BE2C (cell line): Measurements from ENCODE around the gene CD320.
A peak's percentile ranks its signal among the peaks of the same experiment; 100 is the strongest.

ENCODE experiments used
- DNase-seq: peaks from one replicate; pipeline ENCODE4 v3.0.0-alpha.2; 2020
- H3K27me3 ChIP-seq: fragments of 250-450 bp; sonication (Bioruptor Pico); 2 replicates; pipeline ENCODE4 v1.5.1; 2020; ENCODE audit warnings: mild to moderate bottlenecking
- H3K36me3 ChIP-seq: fragments of 250-450 bp; sonication (Bioruptor Pico); 2 replicates; pipeline ENCODE4 v1.5.1; 2020; ENCODE audit warnings: mild to moderate bottlenecking
- H3K4me1 ChIP-seq: fragments of 250-450 bp; sonication (Bioruptor Pico); 2 replicates; pipeline ENCODE4 v1.5.1; 2020
- H3K4me3 ChIP-seq: 2 replicates; pipeline ENCODE4 v1.5.1; 2011; ENCODE audit warnings: low read depth, low read length
- H3K9me3 ChIP-seq: fragments of 250-450 bp; sonication (Bioruptor Pico); 2 replicates; pipeline ENCODE4 v1.5.1; 2020
- TF ChIP-seq, protein P1 (sequence below): IDR thresholded peaks from 2 replicates; pipeline ENCODE4 v1.5.1; 2012; ENCODE audit warnings: mild to moderate bottlenecking, low read depth, low read length

CD320 gene

GRCh38 chr19:8337728-8338127 lies 29.6 kb upstream of the CD320 start:
- no peaks in the 10 kb centered on the region for H3K4me1 ChIP-seq
- H3K36me3 ChIP-seq = no peaks in the 10 kb centered on the region
- H3K27me3 ChIP-seq = peaks cover 86% of the 10 kb centered on the region
- 0 out of 2 replicates have a peak, but pooled peaks cover 5% of the 10 kb centered on the region for H3K9me3 ChIP-seq
- no peak overlapping the region for H3K4me3 ChIP-seq
- DNase-seq = no peak
- TF ChIP-seq, protein P1, sequence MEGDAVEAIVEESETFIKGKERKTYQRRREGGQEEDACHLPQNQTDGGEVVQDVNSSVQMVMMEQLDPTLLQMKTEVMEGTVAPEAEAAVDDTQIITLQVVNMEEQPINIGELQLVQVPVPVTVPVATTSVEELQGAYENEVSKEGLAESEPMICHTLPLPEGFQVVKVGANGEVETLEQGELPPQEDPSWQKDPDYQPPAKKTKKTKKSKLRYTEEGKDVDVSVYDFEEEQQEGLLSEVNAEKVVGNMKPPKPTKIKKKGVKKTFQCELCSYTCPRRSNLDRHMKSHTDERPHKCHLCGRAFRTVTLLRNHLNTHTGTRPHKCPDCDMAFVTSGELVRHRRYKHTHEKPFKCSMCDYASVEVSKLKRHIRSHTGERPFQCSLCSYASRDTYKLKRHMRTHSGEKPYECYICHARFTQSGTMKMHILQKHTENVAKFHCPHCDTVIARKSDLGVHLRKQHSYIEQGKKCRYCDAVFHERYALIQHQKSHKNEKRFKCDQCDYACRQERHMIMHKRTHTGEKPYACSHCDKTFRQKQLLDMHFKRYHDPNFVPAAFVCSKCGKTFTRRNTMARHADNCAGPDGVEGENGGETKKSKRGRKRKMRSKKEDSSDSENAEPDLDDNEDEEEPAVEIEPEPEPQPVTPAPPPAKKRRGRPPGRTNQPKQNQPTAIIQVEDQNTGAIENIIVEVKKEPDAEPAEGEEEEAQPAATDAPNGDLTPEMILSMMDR = no peak

- H3K27me3 ChIP-seq = peaks cover 75% of the 10 kb centered on the region
- no peaks in the 10 kb centered on the region for H3K4me1 ChIP-seq
- DNase-seq = no peak
- TF ChIP-seq, protein P1 = no peak
- no peak overlapping the region for H3K4me3 ChIP-seq
- H3K9me3 ChIP-seq = 0 out of 2 replicates have a peak, but pooled peaks cover 5% of the 10 kb centered on the region
- no peaks in the 10 kb centered on the region for H3K36me3 ChIP-seq
These were observed 28.5 kb upstream of the CD320 start for GRCh38 chr19:8336660-8337059.

- Histone ChIP-seq H3K4me1 (no peaks in the 10 kb centered on the region), H3K4me3 (no peak overlapping the region), H3K36me3 (no peaks in the 10 kb centered on the region), H3K9me3 (0 out of 2 replicates have a peak, but pooled peaks cover 5% of the 10 kb centered on the region), H3K27me3 (peaks cover 72% of the 10 kb centered on the region)
- TF ChIP-seq, protein P1 = no peak
- DNase-seq = no peak
These were observed 28.0 kb upstream of the CD320 start for GRCh38 chr19:8336072-8336569.

DNA sequence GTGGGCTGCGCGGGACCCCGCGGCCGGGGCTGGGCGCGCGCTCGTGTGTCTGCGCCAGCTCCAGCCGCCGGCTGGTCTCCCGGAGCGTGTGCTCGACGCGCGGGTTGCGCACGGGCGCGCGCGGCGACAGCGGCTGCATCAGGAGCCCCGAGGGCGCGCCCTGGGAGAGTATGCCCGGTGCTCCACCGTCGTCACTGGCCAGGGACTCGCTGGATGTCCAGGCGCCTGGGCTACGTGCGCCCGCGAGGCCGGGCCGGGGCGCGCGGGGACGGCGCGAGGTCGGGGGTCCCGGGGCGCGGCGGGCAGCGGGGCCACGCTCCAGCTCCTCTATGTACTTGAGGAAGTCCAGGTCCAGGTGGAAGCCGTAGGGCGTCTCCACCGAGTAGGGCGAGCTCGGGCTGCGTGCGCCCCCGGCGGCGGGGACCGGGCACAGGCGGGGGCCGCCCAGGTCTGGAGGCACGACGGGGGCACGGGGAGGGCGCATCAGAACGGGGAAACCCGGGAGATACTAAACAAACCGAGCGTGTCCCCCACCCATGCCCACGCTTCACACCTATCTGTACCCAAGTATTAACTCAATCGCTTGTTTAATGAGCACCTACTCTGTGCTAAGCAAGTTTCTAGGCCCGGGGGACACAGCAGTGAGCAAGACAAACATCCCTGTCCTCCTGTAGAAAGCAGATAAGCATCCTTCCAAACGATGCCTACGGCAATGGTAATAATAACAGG lies 27.3 kb upstream of the CD320 start:
- H3K27me3 ChIP-seq = peaks cover 67% of the 10 kb centered on the region
- H3K4me3 ChIP-seq = no peak overlapping the region
- 0 out of 2 replicates have a peak, but pooled peaks cover 5% of the 10 kb centered on the region for H3K9me3 ChIP-seq
- H3K4me1 ChIP-seq = no peaks in the 10 kb centered on the region
- no peak for DNase-seq
- TF ChIP-seq, protein P1 = no peak
- H3K36me3 ChIP-seq = no peaks in the 10 kb centered on the region

DNA sequence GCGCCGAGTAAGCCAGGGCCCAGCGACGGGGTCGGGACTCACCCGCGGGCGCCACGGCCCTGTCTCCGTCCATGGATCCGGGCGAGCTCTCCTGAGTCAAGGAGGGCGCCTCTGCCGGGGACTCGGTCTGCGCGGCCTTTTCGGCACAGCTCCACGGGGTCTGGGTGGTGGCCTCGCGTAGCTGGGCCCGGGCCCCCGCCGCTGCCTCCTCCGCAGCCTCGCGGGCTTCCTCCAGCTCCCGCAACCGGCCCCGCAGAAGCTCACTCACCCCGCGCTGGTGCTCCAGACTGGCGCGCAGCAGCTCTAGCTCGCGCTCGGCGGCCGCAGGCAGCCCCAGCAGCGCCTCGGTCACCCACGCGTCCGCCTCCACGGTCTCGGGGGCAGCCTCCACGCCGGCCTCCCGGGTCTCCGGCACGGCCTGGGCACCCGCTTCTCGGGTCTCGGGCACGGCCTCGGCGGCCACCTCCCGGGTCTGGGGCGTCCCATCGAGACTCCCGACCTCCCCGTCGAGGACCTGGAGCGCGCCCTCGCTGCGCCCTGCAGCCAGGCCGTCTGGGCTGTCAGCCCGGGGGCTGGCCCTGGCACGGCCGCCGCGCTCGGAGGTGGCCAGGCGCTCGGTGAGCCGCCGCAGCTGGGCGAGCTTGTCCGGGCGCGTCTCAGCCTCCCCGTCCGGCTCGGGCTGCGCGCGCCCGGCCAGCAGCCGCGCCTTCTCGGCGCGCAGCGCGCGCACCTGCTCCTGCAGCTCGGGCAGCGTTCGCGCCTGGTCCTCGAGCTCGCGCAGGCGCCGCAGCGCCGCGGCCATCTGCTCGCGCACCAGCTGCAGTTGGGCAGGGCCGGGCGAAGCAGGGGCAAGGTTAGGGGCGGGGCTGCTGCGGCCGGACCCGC lies 26.5 kb upstream of the CD320 start:
- no peaks in the 10 kb centered on the region for H3K36me3 ChIP-seq
- 0 out of 2 replicates have a peak, but pooled peaks cover 5% of the 10 kb centered on the region for H3K9me3 ChIP-seq
- H3K27me3 ChIP-seq = peaks cover 64% of the 10 kb centered on the region
- no peak overlapping the region for H3K4me3 ChIP-seq
- TF ChIP-seq, protein P1 = no peak
- H3K4me1 ChIP-seq = no peaks in the 10 kb centered on the region
- peak; percentile 73 for DNase-seq
